GM21526 (cell line): ENCODE results near the gene PTK6.

Experiments
- ATAC-seq: cut with Tn5 transposase; IDR thresholded peaks from one replicate; pipeline ENCODE4 v1.9.1; 2021; ENCODE audit warnings: moderate library complexity; ENCODE audit not compliant: unreplicated experiment, low FRiP score

PTK6 gene

GRCh38 chr20:63533388-63533787, 3.8 kb downstream of the PTK6 start:
- no peak for ATAC-seq

GRCh38 chr20:63532449-63532971, 4.7 kb downstream of the PTK6 start:
- ATAC-seq, result no peak

GRCh38 chr20:63531686-63532448, 5.3 kb downstream of the PTK6 start:
- ATAC-seq, result no peak

GRCh38 chr20:63530788-63531160, 6.4 kb downstream of the PTK6 start:
- no peak for ATAC-seq

- no peak for ATAC-seq
Observed at GRCh38 chr20:63529861-63530787, 7.1 kb downstream of the PTK6 start.

GRCh38 chr20:63529180-63529860, 7.9 kb downstream of the PTK6 start:
- no peak for ATAC-seq

GRCh38 chr20:63527184-63527583, 10.0 kb downstream of the PTK6 start:
- no peak for ATAC-seq

- ATAC-seq, result no peak
Observed at GRCh38 chr20:63525971-63526370, 11.2 kb downstream of the PTK6 start.

- no peak for ATAC-seq
Observed at GRCh38 chr20:63525185-63525584, 12.0 kb downstream of the PTK6 start.

- ATAC-seq, result no peak
Observed at GRCh38 chr20:63522981-63523611, 14.1 kb downstream of the PTK6 start.

- ATAC-seq, result no peak
Observed at GRCh38 chr20:63522091-63522868, 14.9 kb downstream of the PTK6 start.

GRCh38 chr20:63521602-63522001, 15.6 kb downstream of the PTK6 start:
- ATAC-seq, result no peak

- peak; percentile 36 for ATAC-seq
Observed at GRCh38 chr20:63520934-63521601, 16.1 kb downstream of the PTK6 start.

GRCh38 chr20:63520504-63520933, 16.7 kb downstream of the PTK6 start, which contains the start of gene PPDPF:
Gene PPDPF, plus strand, starts transcription at chr20:63520765. Its CDS starts 544 bp downstream, at chr20:63521309.
- peak; percentile 49 for ATAC-seq

GRCh38 chr20:63519668-63520503, 17.3 kb downstream of the PTK6 start:
- peak; percentile 31 for ATAC-seq

GRCh38 chr20:63518946-63519667, 18.1 kb downstream of the PTK6 start:
- ATAC-seq, result no peak

GRCh38 chr20:63518351-63518861, 18.8 kb downstream of the PTK6 start:
- no peak for ATAC-seq
